SK-N-SH treated with all-trans-retinoic acid at 6 μM for 48 hours (cell line): ENCODE data around the gene CCDC178.

Experiments used
- BACH2 ChIP-seq: fragments of 250-450 bp; sonication (Bioruptor Pico); IDR thresholded peaks from 2 replicates; pipeline ENCODE4 v1.9.0; 2021; ENCODE audit warnings: mild to moderate bottlenecking, borderline replicate concordance
- CREB5 ChIP-seq: fragments of 250-450 bp; sonication (Bioruptor Pico); IDR thresholded peaks from 2 replicates; pipeline ENCODE4 v1.5.1; 2020; ENCODE audit warnings: low read depth, mild to moderate bottlenecking, moderate library complexity
- CSRNP3 ChIP-seq: fragments of 250-450 bp; sonication (Bioruptor Pico); IDR thresholded peaks from 2 replicates; pipeline ENCODE4 v1.5.1; 2021; ENCODE audit warnings: mild to moderate bottlenecking, moderate library complexity
- GLIS3 ChIP-seq: fragments of 250-450 bp; sonication (Bioruptor Pico); IDR thresholded peaks from 2 replicates; pipeline ENCODE4 v1.5.0; 2020; ENCODE audit warnings: mild to moderate bottlenecking, moderate library complexity
- RARB ChIP-seq: fragments of 250-450 bp; sonication (Bioruptor Pico); IDR thresholded peaks from 2 replicates; pipeline ENCODE4 v1.8.0; 2021; ENCODE audit warnings: mild to moderate bottlenecking, moderate library complexity
- SNAI2 ChIP-seq: fragments of 250-450 bp; sonication (Bioruptor Pico); IDR thresholded peaks from 2 replicates; pipeline ENCODE4 v1.5.0; 2020; ENCODE audit warnings: mild to moderate bottlenecking, moderate library complexity
- TCF4 ChIP-seq: fragments of 250-450 bp; sonication (Bioruptor Pico); IDR thresholded peaks from 2 replicates; pipeline ENCODE4 v1.8.0; 2021; ENCODE audit warnings: mild to moderate bottlenecking, moderate library complexity, borderline replicate concordance
- TOX ChIP-seq: fragments of 250-450 bp; sonication (Bioruptor Pico); IDR thresholded peaks from 2 replicates; pipeline ENCODE4 v1.8.0; 2021; ENCODE audit warnings: mild to moderate bottlenecking, moderate library complexity, borderline replicate concordance
- ZC3H10 ChIP-seq: fragments of 250-450 bp; sonication (Bioruptor Pico); IDR thresholded peaks from 2 replicates; pipeline ENCODE4 v1.5.1; 2021; ENCODE audit warnings: mild to moderate bottlenecking, moderate library complexity
- ZFP3 ChIP-seq: fragments of 250-450 bp; sonication (Bioruptor Pico); IDR thresholded peaks from 2 replicates; pipeline ENCODE4 v1.5.0; 2020; ENCODE audit warnings: mild to moderate bottlenecking, moderate library complexity
- ZNF70 ChIP-seq: fragments of 450-650 bp; formaldehyde crosslinking; IDR thresholded peaks from 2 replicates; pipeline ENCODE4 v1.5.0; 2020; ENCODE audit warnings: mild to moderate bottlenecking, moderate library complexity
- TF ChIP-seq, protein P1 (sequence below): fragments of 250-450 bp; sonication (Bioruptor Pico); IDR thresholded peaks from 2 replicates; pipeline ENCODE4 v1.8.0; 2021; ENCODE audit warnings: low read depth, mild to moderate bottlenecking, moderate library complexity, borderline replicate concordance

DNA sequence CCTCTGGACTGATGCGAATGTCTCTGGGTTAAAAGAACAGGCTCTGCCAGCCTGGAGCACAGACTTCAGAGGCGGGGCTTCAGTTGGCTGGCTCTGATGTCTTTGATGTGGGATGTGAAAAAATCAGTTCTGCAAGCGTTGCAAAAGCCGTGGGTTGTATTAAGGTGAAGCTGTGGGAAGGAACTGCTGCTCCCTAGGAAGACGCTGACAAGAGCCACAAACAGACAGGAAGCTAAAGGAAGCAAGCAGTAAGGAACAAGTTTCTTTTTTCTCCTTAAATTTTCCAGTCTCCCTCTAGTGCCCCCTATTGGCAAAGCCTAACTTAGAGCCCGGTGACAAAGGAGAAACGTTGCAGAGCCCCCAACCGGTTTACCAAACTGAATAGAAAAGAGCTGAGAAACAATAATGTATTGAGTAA lies 239.0 kb downstream of the CCDC178 start:
- TF ChIP-seq ZFP3 (CRISPR knock-in tag) (no peak), ZC3H10 (CRISPR knock-in tag) (no peak), SNAI2 (CRISPR knock-in tag) (no peak), TCF4 (CRISPR knock-in tag) (no peak), BACH2 (CRISPR knock-in tag) (no peak), RARB (CRISPR knock-in tag) (no peak), TOX (no peak), GLIS3 (CRISPR knock-in tag) (no peak), ZNF70 (CRISPR knock-in tag) (no peak), CSRNP3 (no peak), CREB5 (no peak)
- TF ChIP-seq, protein P1, sequence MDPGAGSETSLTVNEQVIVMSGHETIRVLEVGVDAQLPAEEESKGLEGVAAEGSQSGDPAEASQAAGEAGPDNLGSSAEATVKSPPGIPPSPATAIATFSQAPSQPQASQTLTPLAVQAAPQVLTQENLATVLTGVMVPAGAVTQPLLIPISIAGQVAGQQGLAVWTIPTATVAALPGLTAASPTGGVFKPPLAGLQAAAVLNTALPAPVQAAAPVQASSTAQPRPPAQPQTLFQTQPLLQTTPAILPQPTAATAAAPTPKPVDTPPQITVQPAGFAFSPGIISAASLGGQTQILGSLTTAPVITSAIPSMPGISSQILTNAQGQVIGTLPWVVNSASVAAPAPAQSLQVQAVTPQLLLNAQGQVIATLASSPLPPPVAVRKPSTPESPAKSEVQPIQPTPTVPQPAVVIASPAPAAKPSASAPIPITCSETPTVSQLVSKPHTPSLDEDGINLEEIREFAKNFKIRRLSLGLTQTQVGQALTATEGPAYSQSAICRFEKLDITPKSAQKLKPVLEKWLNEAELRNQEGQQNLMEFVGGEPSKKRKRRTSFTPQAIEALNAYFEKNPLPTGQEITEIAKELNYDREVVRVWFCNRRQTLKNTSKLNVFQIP (CRISPR knock-in tag): no peak
